ENCODE measurements around the gene AZGP1.

GRCh38 chr7:99969298-99969697 is 6.5 kb downstream of the AZGP1 start:
- TF ChIP-seq CTCF (IDR thresholded peaks at IDR 0.05; ENCODE audit: insufficient read depth, low read length) (no peak), REST (IDR thresholded peaks at IDR 0.05; ENCODE audit: insufficient replicate concordance, low read depth) (no peak), POLR2AphosphoS5 (IDR thresholded peaks at IDR 0.05; ENCODE audit: low read depth) (no peak)

Measured in HL-60 (cell line).